RKO (cell line): Measurements from ENCODE around the gene TRABD2B.

Source experiments
- DNase-seq: peaks from one replicate; pipeline ENCODE4 v3.0.0-alpha.2; 2016; ENCODE audit warnings: low spot score

Gene TRABD2B

GRCh38 chr1:47796626-47797025, 200.6 kb downstream of the TRABD2B start:
- DNase-seq: no peak

GRCh38 chr1:47795102-47795501, 202.1 kb downstream of the TRABD2B start:
- no peak for DNase-seq

- no peak for DNase-seq
Observed at GRCh38 chr1:47794530-47794929, 202.7 kb downstream of the TRABD2B start.

GRCh38 chr1:47794081-47794480, 203.1 kb downstream of the TRABD2B start:
- no peak for DNase-seq

GRCh38 chr1:47793563-47793962, 203.6 kb downstream of the TRABD2B start:
- no peak for DNase-seq

- no peak for DNase-seq
Observed at GRCh38 chr1:47792779-47793178, 204.4 kb downstream of the TRABD2B start.

GRCh38 chr1:47791879-47792608, 205.1 kb downstream of the TRABD2B start:
- DNase-seq: no peak

GRCh38 chr1:47788761-47789160, 208.4 kb downstream of the TRABD2B start:
- no peak for DNase-seq

GRCh38 chr1:47787560-47787959, 209.6 kb downstream of the TRABD2B start:
- DNase-seq: no peak

GRCh38 chr1:47786316-47786715, 210.9 kb downstream of the TRABD2B start:
- DNase-seq: no peak

- no peak for DNase-seq
Observed at GRCh38 chr1:47785561-47786271, 211.5 kb downstream of the TRABD2B start.

GRCh38 chr1:47785118-47785517, 212.1 kb downstream of the TRABD2B start:
- DNase-seq: no peak

GRCh38 chr1:47784497-47784822, 212.7 kb downstream of the TRABD2B start:
- DNase-seq: no peak

GRCh38 chr1:47783638-47784496, 213.3 kb downstream of the TRABD2B start:
- no peak for DNase-seq

GRCh38 chr1:47782414-47783166, 214.6 kb downstream of the TRABD2B start:
- DNase-seq: no peak

GRCh38 chr1:47781171-47781959, 215.8 kb downstream of the TRABD2B start:
- no peak for DNase-seq

- DNase-seq: no peak
Observed at GRCh38 chr1:47780469-47780995, 216.7 kb downstream of the TRABD2B start.

- DNase-seq: no peak
Observed at GRCh38 chr1:47779613-47780012, 217.6 kb downstream of the TRABD2B start.

- DNase-seq: no peak
Observed at GRCh38 chr1:47778280-47778679, 218.9 kb downstream of the TRABD2B start.

- no peak for DNase-seq
Observed at GRCh38 chr1:47777322-47777721, 219.9 kb downstream of the TRABD2B start.

GRCh38 chr1:47776667-47777131, 220.5 kb downstream of the TRABD2B start:
- DNase-seq: no peak
